Body of pancreas (tissue), 4 donors: ENCODE data around the gene TTC13. TPM values are rescaled to one million over a fixed set of nuclear protein-coding genes. Genes with fewer than 3 reads are reported as not detected.
"Not testable (repeated sequence)": the region's sequence is repeated elsewhere in the genome, so short reads cannot be mapped to it uniquely, and the experiment has no call there.

Experiments used
- ATAC-seq: fragments of 150-250 bp; one replicate; pipeline ENCODE4 v1.9.1; 2016
- DNase-seq, 4 donors: peaks; one replicate each; pipeline ENCODE4 v3.0.0-alpha.2; 2019
- H3K27ac ChIP-seq, 4 donors: fragments of 200-600 bp; sonication (generic); 1 replicate in 3 of 4; 2 replicates in 1 of 4; pipeline versions ENCODE4 v1.5.1 to v1.6.1; 2016 to 2019; ENCODE audit warnings: mild to moderate bottlenecking in 1 of 4, mixed read lengths in 1 of 4, moderate library complexity in 1 of 4
- H3K27me3 ChIP-seq, 2 donors: fragments of 200-600 bp; sonication (generic); one replicate each; pipeline ENCODE4 v1.6.0; 2016; ENCODE audit warnings: mild to moderate bottlenecking in 1 of 2
- H3K36me3 ChIP-seq, 2 donors: fragments of 200-600 bp; sonication (generic); replicated peaks in 1 of 2; 2 replicates each; pipeline ENCODE4 v1.5.1; 2016; ENCODE audit warnings: low read depth in 2 of 2; ENCODE audit not compliant: insufficient read depth in 1 of 2
- H3K4me1 ChIP-seq: fragments of 200-600 bp; sonication (generic); one replicate; pipeline ENCODE4 v1.6.0; 2016
- H3K4me3 ChIP-seq, 2 donors: fragments of 200-600 bp; sonication (generic); 1 replicate in 1 of 2; 2 replicates in 1 of 2; pipeline ENCODE4 v1.5.1; 2016 to 2019
- H3K9me3 ChIP-seq, 3 donors: fragments of 200-600 bp; sonication (generic); 1 replicate in 2 of 3; 2 replicates in 1 of 3; pipeline ENCODE4 v1.5.1; 2016
- CTCF ChIP-seq, 7 experiments: fragments of 450-650 bp in 4 of 7; fragments of 200-600 bp in 3 of 7; sonication (generic) in 3 of 7; IDR thresholded peaks; one replicate each; pipeline ENCODE4 v1.5.1; 2016 to 2019; ENCODE audit warnings: antibody characterized with exemption in 7 of 7
- POLR2A ChIP-seq, 3 donors: fragments of 450-650 bp; IDR thresholded peaks; one replicate each; pipeline ENCODE4 v1.6.1; 2016; ENCODE audit warnings: antibody characterized with exemption in 3 of 3, mild to moderate bottlenecking in 2 of 3
- WGBS, 2 donors: methylation state at CpG; one replicate each; pipeline ENCODE4 v1.1.5; 2017; 5-methylcytosine and 5-hydroxymethylcytosine counted together
- intact Hi-C: fragments of 100-400 bp; cut with DNase I; formaldehyde crosslinking; loops from one replicate; pipeline ENCODE4 v1.15.1; 2023
- total RNA-seq, 2 donors: library from RNA; depleted of rRNA; stranded (reverse); fragments of >200 nt; gene quantifications; one replicate each; pipeline ENCODE4 v1.1.0, GENCODE V29; 2016

TTC13 gene
- total RNA-seq, 2 donors from 2014 or later: 18.2 to 24.4 TPM

DNA sequence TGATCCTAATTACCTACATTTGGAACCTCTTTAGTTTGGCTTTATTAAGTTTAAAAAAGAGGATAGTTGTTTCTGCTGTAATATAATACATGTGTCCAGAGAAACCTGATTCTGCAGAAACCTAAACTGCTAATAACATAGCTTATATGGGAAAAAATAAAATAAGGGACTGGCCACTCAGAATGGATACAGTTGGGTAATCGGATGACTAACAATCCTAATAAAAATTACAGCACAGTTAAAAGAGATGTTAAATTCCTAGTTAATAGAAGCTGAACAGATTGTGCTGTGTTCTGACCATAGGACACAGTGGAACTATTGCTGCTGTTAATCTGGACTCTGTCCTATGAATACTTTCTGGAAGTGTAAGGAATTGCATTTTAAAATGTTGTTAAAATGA is 16.2 kb upstream of the TTC13 start:
- intact Hi-C loops: no loop called here
- WGBS, 2 donors: 88 to 100% methylated on average over 1 of the region's 1 CpG

GRCh38 chr1:230992100-230992774 is 13.6 kb upstream of the TTC13 start:
- Histone ChIP-seq H3K27ac (peak overlapping the region in 3 of 4 donors; percentile 2 to 38 (median 36)), H3K4me3 (no peak overlapping the region), H3K36me3 (peaks cover 0 to 4% of the 10 kb centered on the region in 2 donors), H3K9me3 (no peaks in the 10 kb centered on the region), H3K4me1 (peaks cover 25% of the 10 kb centered on the region), H3K27me3 (no peaks in the 10 kb centered on the region)
- WGBS, 2 donors: 45 to 46% methylated on average over 7 of the region's 7 CpGs
- intact Hi-C loops: no loop called here
- TF ChIP-seq CTCF (IDR thresholded peaks at IDR 0.05): no peak
- TF ChIP-seq POLR2A (IDR thresholded peaks at IDR 0.05): no peak
- DNase-seq (peak; percentile 17 to 59 (median 38)), ATAC-seq (peak; percentile 74)

More for the DNA sequence above, 16.2 kb upstream of the TTC13 start:
- H3K4me3 ChIP-seq: no peak overlapping the region
- DNase-seq: no peak
- TF ChIP-seq CTCF (IDR thresholded peaks at IDR 0.05): no peak
- TF ChIP-seq POLR2A (IDR thresholded peaks at IDR 0.05): no peak
- no peaks in the 10 kb centered on the region for H3K9me3 ChIP-seq
- peaks cover 8 to 18% of the 10 kb centered on the region in 2 donors for H3K36me3 ChIP-seq
- H3K27me3 ChIP-seq: no peaks in the 10 kb centered on the region
- ATAC-seq: no peak
- peaks cover 20% of the 10 kb centered on the region for H3K4me1 ChIP-seq
- no peak overlapping the region for H3K27ac ChIP-seq

DNA sequence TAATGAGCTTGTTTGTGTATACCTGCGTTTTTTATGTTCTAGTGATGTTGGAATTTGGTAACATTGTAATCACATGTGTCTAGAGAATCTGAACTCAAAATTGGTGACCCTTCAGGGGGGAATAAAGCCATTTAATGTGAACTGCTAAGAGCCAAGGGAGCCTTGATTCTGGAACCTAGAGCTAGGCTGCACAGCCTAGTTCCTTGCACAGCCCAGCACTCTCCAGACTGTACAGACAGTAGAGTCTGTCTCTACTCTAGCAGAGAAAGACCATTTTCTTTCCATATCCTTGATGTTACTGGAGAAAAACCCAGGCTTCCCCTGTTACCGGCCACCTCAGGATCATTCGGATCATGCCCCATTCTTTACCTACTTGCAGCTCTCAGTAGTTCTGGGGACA is 8.8 kb upstream of the TTC13 start:
- 54 to 57% methylated on average over 3 of the region's 3 CpGs for WGBS, 2 donors
- no peaks in the 10 kb centered on the region for H3K27me3 ChIP-seq
- no peaks in the 10 kb centered on the region for H3K36me3 ChIP-seq
- no peak for ATAC-seq
- TF ChIP-seq CTCF (IDR thresholded peaks at IDR 0.05): no peak
- no peak for TF ChIP-seq POLR2A (IDR thresholded peaks at IDR 0.05)
- no peak for DNase-seq
- intact Hi-C loops: no loop called here
- H3K9me3 ChIP-seq: no peaks in the 10 kb centered on the region
- peaks cover 42% of the 10 kb centered on the region for H3K4me1 ChIP-seq
- no peak overlapping the region for H3K27ac ChIP-seq
- no peak overlapping the region for H3K4me3 ChIP-seq

- TF ChIP-seq POLR2A (IDR thresholded peaks at IDR 0.05) (no peak), CTCF (IDR thresholded peaks at IDR 0.05) (no peak)
- no peak for ATAC-seq
- WGBS, 2 donors: 92 to 94% methylated on average over 7 of the region's 7 CpGs
- intact Hi-C loops: no loop called here
- H3K9me3 ChIP-seq: no peaks in the 10 kb centered on the region
- peaks cover 0 to 1% of the 10 kb centered on the region in 2 donors for H3K36me3 ChIP-seq
- H3K4me1 ChIP-seq: peaks cover 37% of the 10 kb centered on the region
- no peak overlapping the region for H3K27ac ChIP-seq
- H3K27me3 ChIP-seq: no peaks in the 10 kb centered on the region
- DNase-seq: no peak
- no peak overlapping the region for H3K4me3 ChIP-seq
Measured at GRCh38 chr1:230986976-230987375, 8.3 kb upstream of the TTC13 start.

GRCh38 chr1:230985711-230986110 is 7.0 kb upstream of the TTC13 start:
- DNase-seq (no peak), ATAC-seq (no peak)
- Histone ChIP-seq H3K4me1 (peaks cover 30% of the 10 kb centered on the region), H3K36me3 (peaks cover 0 to 2% of the 10 kb centered on the region in 2 donors), H3K9me3 (no peaks in the 10 kb centered on the region), H3K27me3 (no peaks in the 10 kb centered on the region), H3K27ac (no peak overlapping the region), H3K4me3 (no peak overlapping the region)
- intact Hi-C loops: no loop called here
- TF ChIP-seq CTCF (IDR thresholded peaks at IDR 0.05) (no peak), POLR2A (IDR thresholded peaks at IDR 0.05) (no peak)
- WGBS, 2 donors: 91 to 97% methylated on average over 6 of the region's 6 CpGs

DNA sequence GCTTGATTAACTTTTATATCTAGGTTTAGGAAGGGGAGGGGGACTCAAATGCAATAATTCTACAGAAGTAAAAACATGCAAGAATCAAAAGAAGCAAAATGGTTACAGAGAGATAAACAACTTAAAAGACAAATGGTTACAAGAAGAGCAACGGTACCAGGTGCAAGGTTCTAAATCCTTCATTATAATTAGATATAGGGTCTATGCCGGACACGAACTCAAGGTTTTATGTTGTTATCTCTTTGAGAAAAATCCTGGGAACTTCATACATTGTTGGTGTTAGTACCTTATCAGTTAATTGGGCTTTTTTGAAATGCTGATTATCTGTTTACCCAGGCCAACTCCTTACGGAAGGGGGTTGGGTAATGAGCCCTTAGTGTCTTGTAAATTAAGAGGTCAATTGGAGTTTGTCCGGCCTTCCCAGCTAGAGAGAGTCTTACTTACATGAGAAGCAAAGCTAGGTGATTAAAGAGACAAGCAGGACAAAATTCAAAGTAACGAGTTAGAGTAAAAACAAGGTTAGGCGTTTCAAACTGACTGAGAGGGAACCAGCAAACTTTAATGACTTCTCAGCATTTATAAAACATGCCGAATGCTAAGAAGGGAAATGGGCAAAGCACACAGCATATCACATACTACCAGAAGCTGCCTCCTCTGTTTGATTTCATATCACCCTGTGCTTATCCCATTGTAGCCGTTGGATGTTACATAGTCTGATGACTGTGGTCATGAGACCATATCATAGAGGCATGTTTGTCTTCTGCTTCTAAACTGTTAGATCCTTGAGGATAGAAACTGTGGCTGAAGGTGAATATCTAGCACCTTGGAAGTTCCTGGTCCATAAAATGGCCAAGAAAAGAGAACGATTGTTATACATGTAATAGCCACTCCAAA is 6.2 kb upstream of the TTC13 start:
- H3K9me3 ChIP-seq, H3K36me3 ChIP-seq, DNase-seq, intact Hi-C loops, H3K27me3 ChIP-seq, ATAC-seq, H3K4me3 ChIP-seq, H3K27ac ChIP-seq: not testable (repeated sequence)
- peaks cover 35% of the 10 kb centered on the region for H3K4me1 ChIP-seq
- WGBS, 2 donors: 44 to 52% methylated on average over 10 of the region's 10 CpGs
